ENCODE results near the gene VANGL1.
"Not testable (repeated sequence)": the region's sequence is repeated elsewhere in the genome, so short reads cannot be mapped to it uniquely, and the experiment has no call there.

VANGL1 gene

DNA sequence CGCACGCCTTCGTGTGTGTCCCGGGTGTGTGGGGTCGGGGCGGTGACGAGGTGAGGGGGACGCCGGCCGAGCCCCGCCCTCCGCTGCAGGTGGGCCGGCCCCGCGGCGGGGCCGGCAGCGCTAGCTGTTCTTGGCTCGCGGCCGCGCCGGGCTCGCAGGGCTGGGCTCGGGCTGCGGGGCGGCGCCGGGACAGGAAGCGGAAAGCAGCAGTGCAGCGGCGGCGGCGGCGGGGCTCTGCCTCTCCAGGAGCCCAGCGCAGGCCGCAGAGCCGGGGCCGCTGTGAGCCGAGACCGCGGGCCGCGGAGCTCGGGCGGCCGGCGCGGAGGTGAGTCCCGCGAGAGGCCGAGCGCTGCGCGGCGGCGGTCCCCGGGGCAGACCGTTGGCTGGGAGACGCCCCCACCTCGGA, at the start of gene VANGL1:
Gene VANGL1, plus strand, starts transcription at position 209 of the 406 bp plus-strand sequence. CDS start 9,444 bp downstream, outside the sequence.
- in situ Hi-C loops (cut with MboI; ENCODE audit: low sequenced_read_pairs) = no loop called here

DNA sequence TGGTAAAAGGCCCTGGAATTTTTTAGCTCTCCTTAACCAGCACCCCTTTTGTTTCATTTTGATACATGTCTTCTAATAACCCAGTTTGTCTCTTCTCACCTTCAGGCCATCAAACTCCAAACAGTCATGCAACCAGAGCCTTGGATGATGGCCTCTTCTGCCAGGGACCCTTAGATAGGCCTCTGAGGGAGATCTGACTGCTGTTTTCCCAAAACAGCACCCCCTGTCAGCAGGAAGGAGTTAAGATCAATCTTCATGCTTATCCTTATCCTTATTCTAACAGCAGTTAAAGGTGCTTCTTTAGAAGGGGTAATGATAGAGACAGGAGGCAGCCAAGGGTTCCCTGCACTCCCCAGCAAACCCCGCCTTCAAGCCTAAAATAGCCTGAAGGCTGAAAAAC, 49.5 kb upstream of the VANGL1 start:
- in situ Hi-C loops (cut with MboI; ENCODE audit: low sequenced_read_pairs) = loop anchor here (10.0 kb wide), 1 partner anchor 457 kb away; no protein-coding TSS in a partner anchor

DNA sequence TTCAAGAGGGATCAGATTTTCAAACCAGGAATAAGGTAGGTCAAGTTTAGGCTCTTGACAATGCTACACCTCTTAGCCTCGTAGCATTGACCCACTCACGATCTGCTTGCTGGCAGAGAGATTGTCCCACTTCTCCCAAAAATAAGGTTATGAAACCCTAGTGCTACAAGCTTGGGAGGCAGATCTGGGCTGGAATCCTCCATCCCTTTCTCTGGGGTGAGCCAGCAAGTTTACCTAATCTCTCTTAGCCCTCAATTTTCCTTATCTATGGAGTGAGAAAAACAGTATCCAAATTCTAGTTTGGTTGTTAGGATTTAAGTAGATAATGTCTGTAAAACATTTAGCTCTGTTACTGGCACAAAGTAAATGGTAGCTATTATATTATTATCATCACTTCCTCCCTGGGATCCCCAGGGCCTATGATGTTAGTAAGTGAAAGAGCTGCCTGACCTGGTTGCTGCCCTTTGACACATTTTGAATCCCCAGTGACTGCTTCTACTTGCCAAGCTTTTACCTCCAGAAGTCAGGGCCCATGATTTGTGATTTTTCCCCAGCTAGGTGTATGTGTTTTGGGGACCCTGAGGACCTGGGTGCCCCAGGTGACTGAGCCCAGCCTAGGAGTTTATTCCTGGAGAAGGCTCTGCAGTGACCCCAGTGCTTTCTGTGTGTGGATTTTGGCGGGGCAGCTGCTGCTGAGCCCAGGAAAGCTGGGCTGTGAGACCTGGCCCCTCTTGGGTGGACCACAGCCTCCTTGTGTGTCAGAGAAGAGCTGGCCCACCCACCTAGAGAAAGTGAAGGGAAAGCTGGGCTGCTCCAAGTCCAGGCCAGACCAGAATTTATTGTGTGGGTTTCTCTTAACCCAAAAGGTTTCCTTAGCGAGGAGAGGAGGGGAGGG, 48.2 kb upstream of the VANGL1 start:
- in situ Hi-C loops (cut with MboI; ENCODE audit: low sequenced_read_pairs) = loop anchor here (10.0 kb wide), 1 partner anchor 459 kb away; no protein-coding TSS in a partner anchor

DNA sequence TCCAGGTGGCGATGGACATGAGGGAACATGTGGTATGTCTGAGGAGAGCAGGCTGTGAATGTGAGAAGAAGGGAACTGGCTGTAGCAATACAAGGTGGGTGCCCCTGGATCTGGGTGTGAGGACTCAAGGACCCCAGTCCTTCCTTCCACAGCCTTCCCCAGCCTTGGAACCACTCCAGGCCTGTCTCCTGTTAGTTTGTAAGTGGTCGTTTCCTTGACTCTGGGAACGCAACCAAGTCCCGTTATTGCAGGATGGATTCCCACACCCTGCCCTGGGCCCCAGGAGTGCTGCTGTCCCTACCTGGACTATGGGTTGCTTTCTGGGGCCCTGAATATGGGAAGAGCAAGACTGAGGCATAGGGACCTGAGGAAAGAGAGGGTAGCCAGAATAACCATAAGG, 47.2 kb upstream of the VANGL1 start:
- in situ Hi-C loops (cut with MboI; ENCODE audit: low sequenced_read_pairs) = loop anchor here (10.0 kb wide), 1 partner anchor 460 kb away; no protein-coding TSS in a partner anchor

DNA sequence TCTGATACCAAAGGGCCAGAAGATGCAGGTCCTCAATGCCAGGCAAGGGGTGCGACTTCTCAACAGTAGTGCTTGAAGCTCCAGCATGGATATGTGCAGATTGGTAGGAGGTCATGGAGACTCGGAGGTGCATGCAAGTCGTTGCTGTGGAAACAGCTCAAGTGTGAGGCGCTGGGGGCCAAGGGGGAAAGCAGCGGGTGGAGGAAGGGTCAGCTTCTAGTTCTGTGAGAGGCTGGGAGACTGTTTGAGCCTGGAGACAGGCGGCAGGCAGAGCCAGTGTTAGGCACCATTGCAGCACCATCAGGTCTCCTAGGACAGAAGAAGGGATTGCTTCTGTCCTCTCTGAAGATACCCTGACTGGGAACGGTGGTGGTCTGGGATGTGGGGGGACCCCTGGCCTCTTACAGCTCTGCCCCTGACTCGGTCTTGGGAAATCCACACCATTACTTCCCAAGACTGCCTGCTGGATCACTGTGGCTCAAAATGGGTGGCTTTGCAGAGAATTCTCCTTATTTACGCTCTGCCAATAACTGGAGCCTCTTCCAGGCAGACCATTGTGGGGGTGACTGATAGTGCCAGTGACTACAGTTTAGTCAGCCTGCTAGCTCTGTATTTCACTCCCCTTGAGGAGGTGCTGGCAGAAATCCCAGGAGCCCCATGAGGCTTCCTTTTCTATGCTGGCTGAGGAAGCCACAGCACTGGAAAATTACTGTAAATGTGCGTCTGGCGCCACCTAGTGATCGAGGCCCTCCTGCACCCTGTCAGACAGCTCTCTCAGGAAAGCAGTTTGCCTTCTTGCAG, 46.3 kb upstream of the VANGL1 start:
- in situ Hi-C loops (cut with MboI; ENCODE audit: low sequenced_read_pairs) = loop anchor here (10.0 kb wide), 1 partner anchor 461 kb away; no protein-coding TSS in a partner anchor

DNA sequence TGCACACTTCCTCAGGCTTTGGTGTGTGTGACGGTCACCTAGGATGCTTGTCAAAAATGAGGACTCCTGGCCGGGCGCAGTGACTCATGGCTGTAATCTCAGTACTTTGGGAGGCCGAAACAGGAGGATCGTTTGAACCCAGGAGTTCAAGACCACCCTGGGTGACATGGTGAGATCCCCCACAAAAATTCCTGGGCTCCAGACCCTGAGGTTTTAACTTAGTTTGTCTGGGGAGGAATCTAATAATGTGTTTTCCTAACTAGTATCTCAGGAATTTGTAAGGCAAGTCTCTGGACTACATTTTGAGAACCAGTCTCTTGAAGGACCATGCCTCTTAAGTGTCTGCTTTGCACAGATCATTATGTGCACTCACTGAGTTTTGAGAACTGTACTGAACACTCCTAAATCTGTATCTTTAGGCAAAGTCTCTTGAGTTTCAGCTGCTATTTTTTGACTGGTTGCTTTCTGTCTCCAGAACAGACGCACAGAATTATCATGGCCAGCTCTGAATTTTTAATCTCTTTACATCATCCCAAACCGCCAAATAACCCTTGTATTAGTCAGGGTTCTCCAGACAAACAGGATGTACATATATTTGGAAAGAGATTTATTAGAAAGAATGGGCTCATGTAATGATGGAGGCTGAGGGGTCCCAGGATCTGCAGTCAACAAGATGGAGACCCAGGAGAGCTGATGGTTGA, 45.5 kb upstream of the VANGL1 start:
- in situ Hi-C loops (cut with MboI; ENCODE audit: low sequenced_read_pairs) = loop anchor here (10.0 kb wide), 1 partner anchor 461 kb away; no protein-coding TSS in a partner anchor

DNA sequence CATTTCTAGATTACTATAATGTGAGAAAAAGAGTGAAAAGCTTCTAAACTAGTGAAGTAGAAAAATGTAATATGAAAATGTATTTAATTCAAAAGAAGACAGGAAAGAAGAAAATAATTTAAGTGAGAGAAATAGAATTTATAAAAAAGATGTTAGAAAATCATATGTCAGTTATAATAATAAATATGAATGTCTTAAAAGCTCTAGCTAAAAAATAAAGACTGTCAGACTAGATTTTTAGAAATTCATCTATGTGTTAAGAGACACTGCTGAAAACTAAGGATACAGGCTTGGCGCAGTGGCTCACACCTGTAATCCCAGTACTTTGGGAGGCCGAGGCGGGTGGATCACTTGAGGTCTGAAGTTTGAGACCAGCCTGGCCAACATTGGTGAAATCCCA, 37.3 kb upstream of the VANGL1 start:
- in situ Hi-C loops (cut with MboI; ENCODE audit: low sequenced_read_pairs) = loop anchor here (10.0 kb wide), 1 partner anchor 170 kb away; no protein-coding TSS in a partner anchor

DNA sequence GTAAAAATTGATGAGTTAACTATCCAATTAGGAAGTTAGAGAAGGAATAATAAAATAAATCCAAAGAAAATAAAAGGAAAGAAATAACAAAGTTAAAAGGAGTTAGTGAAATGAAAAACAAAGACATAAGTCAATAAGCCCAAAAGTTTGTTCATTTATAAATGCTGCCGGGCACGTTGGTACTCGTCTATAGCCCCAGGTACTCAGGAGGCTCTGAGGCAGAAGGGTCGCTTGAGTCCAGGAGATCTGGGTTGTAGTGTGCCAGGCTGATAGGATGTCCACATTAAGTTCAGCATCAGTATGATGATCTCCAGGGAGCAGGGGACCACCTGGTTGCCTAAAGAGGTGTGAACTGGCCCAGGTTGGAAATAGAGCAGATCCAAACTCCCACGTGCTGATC, 35.5 kb upstream of the VANGL1 start:
- in situ Hi-C loops (cut with MboI; ENCODE audit: low sequenced_read_pairs) = loop anchor here (5.0 to 10.0 kb wide), 2 partner anchors 101 to 168 kb away; no protein-coding TSS in a partner anchor

DNA sequence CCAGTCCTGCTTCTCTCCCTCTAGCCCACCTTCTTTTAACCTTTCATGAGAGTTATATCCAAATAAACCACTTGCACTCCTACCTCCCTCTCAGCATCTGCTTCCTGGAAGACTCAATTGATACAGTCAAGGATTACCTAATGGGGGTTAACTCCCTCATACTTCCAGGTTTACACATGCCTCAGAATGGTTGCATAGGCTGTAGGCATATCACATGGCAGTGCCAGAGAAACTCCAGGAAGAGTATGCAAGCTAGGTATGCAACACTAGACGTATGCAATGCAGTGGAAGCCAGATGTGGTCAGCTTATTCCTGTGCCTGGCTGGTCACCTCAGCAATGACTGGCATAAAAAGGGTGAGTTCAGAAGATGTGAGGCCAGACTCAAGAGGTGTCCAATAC, 32.7 kb upstream of the VANGL1 start:
- in situ Hi-C loops (cut with MboI; ENCODE audit: low sequenced_read_pairs) = loop anchor here (5.0 to 10.0 kb wide), 2 partner anchors 98 to 166 kb away; no protein-coding TSS in a partner anchor

DNA sequence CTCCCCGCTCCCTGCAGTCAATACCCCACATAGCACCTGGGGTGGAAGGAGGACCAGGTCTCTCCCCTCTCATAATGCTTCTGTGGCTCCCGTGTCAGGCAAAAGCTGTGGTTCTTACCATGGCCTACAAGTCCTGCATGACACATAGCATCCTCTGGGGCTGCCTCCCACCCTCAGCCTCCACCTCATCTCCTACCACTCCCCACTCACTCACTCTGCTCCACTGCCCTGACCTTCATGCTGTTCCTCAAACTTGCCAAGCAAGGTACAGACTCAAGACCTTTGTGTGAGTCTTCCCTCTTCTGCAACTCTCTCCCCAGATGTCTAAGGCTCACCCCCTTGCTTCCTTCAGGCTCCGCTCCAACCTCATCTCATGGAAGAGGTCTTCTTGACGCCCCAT, 28.0 kb upstream of the VANGL1 start:
- in situ Hi-C loops (cut with MboI; ENCODE audit: low sequenced_read_pairs) = no loop called here

DNA sequence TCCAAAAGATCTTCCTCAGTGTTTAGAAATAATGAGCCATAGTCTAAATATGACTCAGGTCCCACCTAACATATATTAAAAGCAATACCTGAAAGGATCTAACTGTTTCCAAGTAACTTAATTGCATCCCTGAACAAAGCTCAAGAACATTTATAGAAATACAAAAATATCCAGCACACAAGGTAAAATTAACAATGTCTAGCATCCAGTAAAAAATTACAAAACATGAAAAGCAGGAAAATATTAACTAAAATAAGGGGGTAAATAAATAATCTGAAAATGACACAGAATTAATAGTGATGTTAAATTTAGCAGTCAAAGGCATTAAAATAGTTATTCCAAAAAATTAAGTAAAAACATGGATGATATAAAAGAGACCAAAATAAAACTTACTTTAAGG, 21.3 kb upstream of the VANGL1 start:
- in situ Hi-C loops (cut with MboI; ENCODE audit: low sequenced_read_pairs) = no loop called here

DNA sequence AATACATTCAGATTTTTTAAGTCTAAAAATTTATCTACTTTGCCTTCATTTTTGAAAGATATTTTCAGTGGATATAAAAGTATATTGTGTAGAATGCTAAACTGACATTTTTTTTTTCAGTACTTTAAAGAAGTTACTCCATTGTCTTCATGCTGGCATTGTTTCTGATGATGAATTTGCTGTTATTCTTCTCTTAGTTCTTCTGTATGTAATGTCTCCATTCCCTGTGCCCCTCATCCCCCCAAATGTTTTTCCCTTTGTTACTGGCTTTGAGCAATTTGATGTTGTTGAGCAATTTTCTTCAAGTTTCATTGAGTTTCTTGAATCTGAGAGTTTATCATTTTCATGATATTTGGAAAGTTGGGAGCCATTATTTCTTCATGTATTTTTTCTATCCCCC, 20.8 kb upstream of the VANGL1 start:
- in situ Hi-C loops (cut with MboI; ENCODE audit: low sequenced_read_pairs) = no loop called here

DNA sequence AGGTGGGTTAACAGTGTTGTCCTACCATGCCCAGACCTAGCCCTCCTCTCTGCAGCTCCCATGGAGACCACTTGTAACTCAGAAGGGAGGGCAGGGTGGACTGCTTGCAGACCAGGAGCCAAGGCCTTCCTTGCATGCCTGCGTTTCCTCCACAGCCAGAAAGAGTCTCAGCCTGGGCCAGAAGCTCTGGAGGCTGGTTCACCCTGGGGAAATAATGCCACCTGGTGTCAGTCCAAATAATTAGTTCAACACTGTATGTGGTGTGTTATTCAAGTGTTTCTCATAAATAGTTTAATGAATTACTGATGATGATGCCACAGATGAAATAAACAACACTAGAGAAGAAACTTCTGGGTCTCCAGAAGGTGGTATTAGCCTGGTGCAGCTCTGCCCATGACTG, 16.9 kb upstream of the VANGL1 start:
- in situ Hi-C loops (cut with MboI; ENCODE audit: low sequenced_read_pairs) = no loop called here

DNA sequence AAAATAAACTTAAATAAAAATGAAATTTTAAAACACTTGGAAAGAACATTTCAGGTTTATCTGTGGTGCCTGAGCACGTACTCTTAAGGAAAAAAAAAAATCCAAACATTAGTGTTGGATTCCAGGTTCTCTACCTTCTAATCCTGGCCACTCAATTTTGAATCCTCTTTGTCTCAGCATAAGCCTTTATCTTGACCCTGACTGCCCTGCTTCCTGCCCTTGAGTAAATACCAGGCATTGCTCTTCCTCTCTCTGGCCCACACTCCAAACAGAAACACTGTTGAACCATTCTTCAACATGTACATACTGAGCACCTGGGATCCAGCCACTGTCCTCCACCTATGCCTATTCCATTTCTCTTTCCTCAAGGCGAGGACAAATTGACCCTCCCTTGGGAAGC, 11.4 kb upstream of the VANGL1 start:
- in situ Hi-C loops (cut with MboI; ENCODE audit: low sequenced_read_pairs) = no loop called here

DNA sequence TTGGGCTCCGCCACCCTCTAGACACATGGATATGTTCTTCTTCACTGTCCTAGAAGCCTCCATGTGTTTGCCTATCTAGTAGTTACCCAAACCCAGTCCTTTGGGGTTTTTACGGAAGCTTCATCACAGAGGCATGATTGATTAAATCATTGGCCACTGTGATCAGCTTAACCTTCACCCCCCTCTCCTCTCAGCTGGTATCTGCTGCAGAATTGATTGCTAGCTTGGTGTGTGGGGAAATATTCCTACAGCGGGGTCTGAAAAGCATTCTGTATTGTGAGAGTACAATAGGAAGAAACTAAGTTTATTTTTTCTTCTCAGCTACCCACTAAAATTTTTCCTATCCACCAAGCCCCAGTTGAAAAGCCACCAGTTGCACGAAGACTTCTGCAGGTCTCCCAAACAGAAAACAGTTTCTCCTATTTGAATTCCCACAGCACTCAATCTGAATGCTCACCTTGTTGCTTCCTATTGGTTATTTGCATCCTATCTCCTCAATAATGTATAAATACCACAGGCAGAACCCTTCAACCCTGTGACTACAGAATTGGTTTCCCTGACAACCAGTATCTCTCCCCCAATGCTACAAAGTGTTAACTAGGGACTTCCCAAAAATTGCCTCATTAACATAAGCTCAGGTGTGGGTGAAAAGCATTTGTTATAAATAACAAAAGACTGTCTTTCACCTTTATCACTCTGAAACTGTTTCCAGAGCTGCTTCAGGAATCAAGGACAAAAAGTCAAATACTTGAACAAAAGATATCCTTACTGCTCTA, 9.3 kb upstream of the VANGL1 start:
- in situ Hi-C loops (cut with MboI; ENCODE audit: low sequenced_read_pairs) = no loop called here

DNA sequence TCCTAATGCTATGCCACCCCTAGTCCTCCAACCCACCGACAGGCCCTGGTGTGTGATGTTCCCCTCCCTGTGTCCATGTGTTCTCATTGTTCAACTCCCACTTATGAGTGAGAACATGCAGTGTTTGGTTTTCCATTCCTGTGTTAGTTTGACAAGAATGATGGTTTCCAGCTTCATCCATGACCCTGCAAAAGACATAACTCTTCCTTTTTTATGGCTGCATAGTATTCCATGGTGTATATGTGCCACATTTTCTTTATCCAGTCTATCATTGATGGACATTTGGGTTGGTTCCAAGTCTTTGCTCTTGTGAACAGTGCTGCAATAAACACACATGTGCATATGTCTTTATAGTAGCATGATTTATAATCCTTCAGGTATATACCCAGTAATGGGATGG, 8.2 kb upstream of the VANGL1 start:
- in situ Hi-C loops (cut with MboI; ENCODE audit: low sequenced_read_pairs) = not testable (repeated sequence)

DNA sequence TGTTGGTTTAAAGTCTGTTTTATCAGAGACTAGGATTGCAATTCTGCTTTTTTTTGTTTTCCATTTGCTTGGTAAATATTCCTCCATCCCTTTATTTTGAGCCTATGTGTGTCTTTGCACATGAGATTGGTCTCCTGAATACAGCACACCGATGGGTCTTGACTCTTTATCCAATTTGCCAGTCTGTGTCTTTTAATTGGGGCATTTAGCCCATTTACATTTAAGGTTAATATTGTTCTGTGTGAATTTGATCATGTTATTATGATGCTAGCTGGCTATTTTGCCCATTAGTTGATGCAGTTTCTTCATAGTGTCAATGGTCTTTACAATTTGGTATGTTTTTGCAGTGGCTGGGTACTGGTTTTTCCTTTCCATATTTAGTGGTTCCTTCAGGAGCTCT, 4.5 kb upstream of the VANGL1 start:
- in situ Hi-C loops (cut with MboI; ENCODE audit: low sequenced_read_pairs) = not testable (repeated sequence)

DNA sequence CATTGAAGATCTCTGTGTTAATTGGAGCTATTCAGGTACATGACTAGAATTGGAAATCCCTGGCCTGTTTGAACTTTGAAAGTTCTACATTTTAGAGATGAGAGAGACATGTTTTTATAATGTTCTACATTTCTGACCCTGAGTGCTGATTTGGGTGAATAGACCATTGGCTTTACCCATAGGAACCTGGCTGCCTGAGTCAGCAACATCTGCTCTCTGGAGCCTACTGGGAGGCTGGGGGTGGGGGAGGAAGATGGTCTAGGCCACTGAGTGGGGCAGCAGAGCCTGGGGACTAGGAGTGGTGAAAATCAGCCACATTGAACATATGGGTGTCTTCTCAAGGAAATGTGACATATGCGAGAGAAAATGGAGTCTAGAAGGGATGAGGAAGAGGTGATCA, 1.4 kb upstream of the VANGL1 start:
- in situ Hi-C loops (cut with MboI; ENCODE audit: low sequenced_read_pairs) = no loop called here

DNA sequence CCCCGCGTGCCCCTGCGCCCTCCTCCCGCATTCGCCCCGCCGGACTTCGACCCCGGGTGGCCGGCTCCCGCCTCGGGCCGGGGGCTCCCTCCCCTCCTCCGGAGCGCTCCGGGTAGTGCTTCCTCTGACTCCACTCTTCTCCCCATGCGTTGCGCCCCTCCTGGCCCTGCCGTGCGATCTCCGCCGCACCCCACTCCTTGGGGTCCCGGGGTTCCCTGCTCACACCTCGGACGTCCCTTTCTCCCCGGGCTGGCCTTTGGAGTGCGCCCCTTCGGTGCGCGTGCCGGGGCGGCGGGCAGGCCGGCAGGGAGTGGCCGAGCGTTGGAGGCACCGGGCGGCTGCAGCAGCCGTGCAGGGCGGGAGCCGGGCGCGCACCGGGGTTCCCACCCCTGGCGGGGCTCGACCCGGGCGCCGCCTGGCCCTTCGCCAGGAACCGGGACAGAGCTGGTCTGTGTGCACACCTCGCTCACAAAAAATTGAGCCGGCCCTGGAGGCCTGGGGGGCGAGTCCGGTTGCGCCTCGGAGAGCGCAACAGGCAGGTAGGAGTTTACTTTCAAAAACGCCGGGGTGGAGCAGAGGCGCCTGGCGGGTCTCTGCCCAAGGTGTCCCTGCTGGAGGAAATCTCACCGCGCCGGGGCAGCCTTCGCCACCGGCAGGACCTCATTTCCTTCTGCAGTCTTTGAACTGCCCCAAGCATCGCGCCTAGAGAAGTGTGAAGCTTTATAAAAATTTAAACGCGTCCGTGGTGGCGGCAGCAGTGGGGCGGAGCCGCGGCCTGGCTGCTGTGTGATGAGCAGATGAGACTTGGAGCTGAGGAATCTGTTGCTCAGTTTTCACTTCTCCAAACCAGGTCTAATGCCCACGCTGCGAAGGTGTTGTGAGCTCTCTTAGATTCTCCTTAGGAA, 650 bp downstream of the VANGL1 start:
- in situ Hi-C loops (cut with MboI; ENCODE audit: low sequenced_read_pairs) = no loop called here
